ENCODE measurements around the gene AKT2.

AKT2 gene

GRCh38 chr19:40249201-40249600 is 35.9 kb downstream of the AKT2 start:
- no peak for DNase-seq

GRCh38 chr19:40247735-40248262 is 37.3 kb downstream of the AKT2 start:
- no peak for DNase-seq

GRCh38 chr19:40247178-40247577 is 38.0 kb downstream of the AKT2 start:
- DNase-seq, result no peak

GRCh38 chr19:40246292-40247073 is 38.7 kb downstream of the AKT2 start:
- DNase-seq, result no peak

GRCh38 chr19:40245506-40246128 is 39.5 kb downstream of the AKT2 start:
- no peak for DNase-seq

- no peak for DNase-seq
Observed at GRCh38 chr19:40244579-40245317, 40.4 kb downstream of the AKT2 start.

GRCh38 chr19:40243181-40243580 is 42.0 kb downstream of the AKT2 start:
- DNase-seq, result no peak

- no peak for DNase-seq
Observed at GRCh38 chr19:40242480-40242879, 42.7 kb downstream of the AKT2 start.

GRCh38 chr19:40241809-40242384 is 43.2 kb downstream of the AKT2 start:
- DNase-seq, result no peak

- DNase-seq, result no peak
Observed at GRCh38 chr19:40241125-40241808, 43.9 kb downstream of the AKT2 start.

- DNase-seq, result no peak
Observed at GRCh38 chr19:40240332-40240731, 44.8 kb downstream of the AKT2 start.

GRCh38 chr19:40239415-40240226 is 45.5 kb downstream of the AKT2 start:
- DNase-seq, result no peak

- DNase-seq, result no peak
Observed at GRCh38 chr19:40238775-40239174, 46.4 kb downstream of the AKT2 start.

- no peak for DNase-seq
Observed at GRCh38 chr19:40237791-40238190, 47.4 kb downstream of the AKT2 start.

- DNase-seq, result no peak
Observed at GRCh38 chr19:40236366-40236765, 48.8 kb downstream of the AKT2 start.

GRCh38 chr19:40236026-40236355 is 49.2 kb downstream of the AKT2 start:
- no peak for DNase-seq

- DNase-seq, result no peak
Observed at GRCh38 chr19:40235238-40236025, 49.7 kb downstream of the AKT2 start.

GRCh38 chr19:40234429-40235237 is 50.5 kb downstream of the AKT2 start:
- DNase-seq, result no peak

GRCh38 chr19:40233811-40234389 is 51.2 kb downstream of the AKT2 start:
- DNase-seq, result no peak
